Brain microvascular endothelial cell (primary cell): Measurements from ENCODE around the gene SAP30BP.

Experiments
- DNase-seq: peaks from one replicate; pipeline ENCODE4 v3.0.0-alpha.2; 2020
- H3K27ac ChIP-seq: fragments of 250-450 bp; sonication (Bioruptor Pico); 2 replicates; pipeline ENCODE4 v1.5.1; 2020; ENCODE audit warnings: mild to moderate bottlenecking, moderate library complexity
- H3K27me3 ChIP-seq: fragments of 250-450 bp; sonication (Bioruptor Pico); replicated peaks from 2 replicates; pipeline ENCODE4 v1.5.1; 2020; ENCODE audit warnings: mild to moderate bottlenecking
- H3K36me3 ChIP-seq: fragments of 250-450 bp; sonication (Bioruptor Pico); replicated peaks from 2 replicates; pipeline ENCODE4 v1.5.1; 2020; ENCODE audit warnings: mild to moderate bottlenecking
- H3K4me3 ChIP-seq: 2 replicates; pipeline ENCODE4 v1.5.1; 2011; ENCODE audit warnings: low read depth, mild to moderate bottlenecking, control low read depth, low read length, moderate library complexity
- CTCF ChIP-seq: IDR thresholded peaks from 2 replicates; pipeline ENCODE4 v1.5.1; 2011; ENCODE audit warnings: low read depth, mild to moderate bottlenecking, moderate library complexity, low read length, control low read depth, inconsistent platforms; ENCODE audit errors: missing control alignments
- in situ Hi-C: cut with HindIII; loops from 2 replicates; pipeline ENCODE4 v1.10.0; 2017; ENCODE audit warnings: low sequenced_read_pairs, low pct_ligation_motif_present

The SAP30BP gene

GRCh38 chr17:75626496-75627038 lies 40.6 kb upstream of the SAP30BP start:
- Histone ChIP-seq H3K4me3 (no peak overlapping the region), H3K27ac (no peak overlapping the region), H3K27me3 (no peaks in the 10 kb centered on the region), H3K36me3 (no peaks in the 10 kb centered on the region)
- no peak for DNase-seq
- in situ Hi-C loops: no loop called here
- TF ChIP-seq CTCF: no peak

- in situ Hi-C loops: no loop called here
- Histone ChIP-seq H3K27ac (no peak overlapping the region), H3K36me3 (no peaks in the 10 kb centered on the region), H3K27me3 (no peaks in the 10 kb centered on the region), H3K4me3 (no peak overlapping the region)
- no peak for TF ChIP-seq CTCF
- no peak for DNase-seq
Measured at GRCh38 chr17:75627094-75627493, 40.0 kb upstream of the SAP30BP start.

- no peak overlapping the region for H3K27ac ChIP-seq
- no peak overlapping the region for H3K4me3 ChIP-seq
- no peaks in the 10 kb centered on the region for H3K27me3 ChIP-seq
- no peak for TF ChIP-seq CTCF
- in situ Hi-C loops: no loop called here
- DNase-seq: no peak
- no peaks in the 10 kb centered on the region for H3K36me3 ChIP-seq
Measured at GRCh38 chr17:75628425-75628824, 38.7 kb upstream of the SAP30BP start.

GRCh38 chr17:75629157-75629556 lies 38.0 kb upstream of the SAP30BP start:
- DNase-seq: no peak
- no peak overlapping the region for H3K27ac ChIP-seq
- TF ChIP-seq CTCF: no peak
- no peaks in the 10 kb centered on the region for H3K36me3 ChIP-seq
- in situ Hi-C loops: no loop called here
- no peak overlapping the region for H3K4me3 ChIP-seq
- no peaks in the 10 kb centered on the region for H3K27me3 ChIP-seq

- TF ChIP-seq CTCF: no peak
- no peaks in the 10 kb centered on the region for H3K27me3 ChIP-seq
- in situ Hi-C loops: no loop called here
- no peak overlapping the region for H3K27ac ChIP-seq
- no peaks in the 10 kb centered on the region for H3K36me3 ChIP-seq
- H3K4me3 ChIP-seq: no peak overlapping the region
- no peak for DNase-seq
Measured at GRCh38 chr17:75630071-75630917, 36.8 kb upstream of the SAP30BP start.
